Measurements from ENCODE around the gene SV2C.

SV2C gene

GRCh38 chr5:76187386-76187785 lies 104.2 kb downstream of the SV2C start:
- H3K4me2 ChIP-seq (ENCODE audit: low read depth, low read length, poor library complexity, severe bottlenecking) = no peak overlapping the region
- no peaks in the 10 kb centered on the region for H3K79me2 ChIP-seq (ENCODE audit: insufficient read depth, low read length)
- H3K9me3 ChIP-seq (ENCODE audit: insufficient read depth, low read depth, low read length) = no peaks in the 10 kb centered on the region
- no peak overlapping the region for H3K4me3 ChIP-seq (ENCODE audit: low read length, poor library complexity, severe bottlenecking)
- no peaks in the 10 kb centered on the region for H3K4me1 ChIP-seq (ENCODE audit: insufficient read depth, low read length, poor library complexity, severe bottlenecking)
- H4K20me1 ChIP-seq (ENCODE audit: insufficient read depth, low read length, poor library complexity, severe bottlenecking) = no peaks in the 10 kb centered on the region
- H3K36me3 ChIP-seq (ENCODE audit: insufficient read depth, low read length) = no peaks in the 10 kb centered on the region
- H3F3A ChIP-seq (ENCODE audit: low read depth) = no peaks in the 10 kb centered on the region
- no peak overlapping the region for H3K9ac ChIP-seq (ENCODE audit: low read depth, low read length, poor library complexity, severe bottlenecking)
- H3K27me3 ChIP-seq (ENCODE audit: insufficient read depth, low read length, poor library complexity, severe bottlenecking) = no peaks in the 10 kb centered on the region
- no peak overlapping the region for H2AFZ ChIP-seq (ENCODE audit: low read length)
- TF ChIP-seq EZH2phosphoT487 (IDR thresholded peaks at IDR 0.05; ENCODE audit: borderline replicate concordance) = no peak
- TF ChIP-seq, protein P1, sequence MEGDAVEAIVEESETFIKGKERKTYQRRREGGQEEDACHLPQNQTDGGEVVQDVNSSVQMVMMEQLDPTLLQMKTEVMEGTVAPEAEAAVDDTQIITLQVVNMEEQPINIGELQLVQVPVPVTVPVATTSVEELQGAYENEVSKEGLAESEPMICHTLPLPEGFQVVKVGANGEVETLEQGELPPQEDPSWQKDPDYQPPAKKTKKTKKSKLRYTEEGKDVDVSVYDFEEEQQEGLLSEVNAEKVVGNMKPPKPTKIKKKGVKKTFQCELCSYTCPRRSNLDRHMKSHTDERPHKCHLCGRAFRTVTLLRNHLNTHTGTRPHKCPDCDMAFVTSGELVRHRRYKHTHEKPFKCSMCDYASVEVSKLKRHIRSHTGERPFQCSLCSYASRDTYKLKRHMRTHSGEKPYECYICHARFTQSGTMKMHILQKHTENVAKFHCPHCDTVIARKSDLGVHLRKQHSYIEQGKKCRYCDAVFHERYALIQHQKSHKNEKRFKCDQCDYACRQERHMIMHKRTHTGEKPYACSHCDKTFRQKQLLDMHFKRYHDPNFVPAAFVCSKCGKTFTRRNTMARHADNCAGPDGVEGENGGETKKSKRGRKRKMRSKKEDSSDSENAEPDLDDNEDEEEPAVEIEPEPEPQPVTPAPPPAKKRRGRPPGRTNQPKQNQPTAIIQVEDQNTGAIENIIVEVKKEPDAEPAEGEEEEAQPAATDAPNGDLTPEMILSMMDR (conservative IDR thresholded peaks at IDR 0.05; ENCODE audit: low read length) = no peak
- H3K9me2 ChIP-seq (replicated peaks; ENCODE audit: low read depth, low read length) = no peaks in the 10 kb centered on the region

DNA sequence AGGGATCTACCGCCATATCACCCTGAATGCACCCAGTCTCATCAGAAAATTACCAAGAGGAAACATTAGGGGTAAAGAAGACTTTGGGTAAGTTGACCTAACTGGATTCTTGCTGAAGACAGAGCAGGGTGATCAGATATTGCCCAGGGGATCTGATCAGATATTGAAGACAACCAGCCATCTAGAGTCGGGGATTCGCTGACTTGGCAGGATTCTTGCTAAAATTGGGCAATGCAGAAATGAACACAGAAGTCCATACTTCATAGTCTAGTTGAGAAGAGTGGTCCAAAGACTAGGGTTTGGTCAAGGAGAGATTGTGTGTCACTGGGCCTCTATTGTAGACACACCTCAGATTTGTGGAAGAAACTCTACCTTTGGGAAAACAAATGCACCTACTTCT lies 107.2 kb downstream of the SV2C start:
- Histone ChIP-seq H3K9ac (ENCODE audit: low read depth, low read length, poor library complexity, severe bottlenecking) (no peak overlapping the region), H4K20me1 (ENCODE audit: insufficient read depth, low read length, poor library complexity, severe bottlenecking) (no peaks in the 10 kb centered on the region), H2AFZ (ENCODE audit: low read length) (no peak overlapping the region), H3K4me1 (ENCODE audit: insufficient read depth, low read length, poor library complexity, severe bottlenecking) (no peaks in the 10 kb centered on the region), H3K79me2 (ENCODE audit: insufficient read depth, low read length) (no peaks in the 10 kb centered on the region), H3K36me3 (ENCODE audit: insufficient read depth, low read length) (no peaks in the 10 kb centered on the region), H3K27me3 (ENCODE audit: insufficient read depth, low read length, poor library complexity, severe bottlenecking) (no peaks in the 10 kb centered on the region), H3K9me3 (ENCODE audit: insufficient read depth, low read depth, low read length) (no peaks in the 10 kb centered on the region), H3F3A (ENCODE audit: low read depth) (no peaks in the 10 kb centered on the region), H3K4me2 (ENCODE audit: low read depth, low read length, poor library complexity, severe bottlenecking) (no peak overlapping the region), H3K9me2 (replicated peaks; ENCODE audit: low read depth, low read length) (no peaks in the 10 kb centered on the region), H3K4me3 (ENCODE audit: low read length, poor library complexity, severe bottlenecking) (no peak overlapping the region)
- TF ChIP-seq EZH2phosphoT487 (IDR thresholded peaks at IDR 0.05; ENCODE audit: borderline replicate concordance) = no peak
- TF ChIP-seq, protein P1 (conservative IDR thresholded peaks at IDR 0.05; ENCODE audit: low read length) = no peak

- Histone ChIP-seq H3K4me3 (ENCODE audit: low read length, poor library complexity, severe bottlenecking) (no peak overlapping the region), H3K36me3 (ENCODE audit: insufficient read depth, low read length) (no peaks in the 10 kb centered on the region), H3K9me3 (ENCODE audit: insufficient read depth, low read depth, low read length) (no peaks in the 10 kb centered on the region), H2AFZ (ENCODE audit: low read length) (no peak overlapping the region), H3K27me3 (ENCODE audit: insufficient read depth, low read length, poor library complexity, severe bottlenecking) (no peaks in the 10 kb centered on the region), H3K4me2 (ENCODE audit: low read depth, low read length, poor library complexity, severe bottlenecking) (no peak overlapping the region), H3K9ac (ENCODE audit: low read depth, low read length, poor library complexity, severe bottlenecking) (no peak overlapping the region), H4K20me1 (ENCODE audit: insufficient read depth, low read length, poor library complexity, severe bottlenecking) (no peaks in the 10 kb centered on the region), H3K79me2 (ENCODE audit: insufficient read depth, low read length) (no peaks in the 10 kb centered on the region), H3K9me2 (replicated peaks; ENCODE audit: low read depth, low read length) (no peaks in the 10 kb centered on the region), H3F3A (ENCODE audit: low read depth) (no peaks in the 10 kb centered on the region), H3K4me1 (ENCODE audit: insufficient read depth, low read length, poor library complexity, severe bottlenecking) (no peaks in the 10 kb centered on the region)
- TF ChIP-seq, protein P1 (conservative IDR thresholded peaks at IDR 0.05; ENCODE audit: low read length) = no peak
- TF ChIP-seq EZH2phosphoT487 (IDR thresholded peaks at IDR 0.05; ENCODE audit: borderline replicate concordance) = no peak
Observed at GRCh38 chr5:76192837-76193236, 109.7 kb downstream of the SV2C start.

Measured in Loucy (cell line).